ENCODE results near the gene C1QTNF8.

C1QTNF8 gene

DNA sequence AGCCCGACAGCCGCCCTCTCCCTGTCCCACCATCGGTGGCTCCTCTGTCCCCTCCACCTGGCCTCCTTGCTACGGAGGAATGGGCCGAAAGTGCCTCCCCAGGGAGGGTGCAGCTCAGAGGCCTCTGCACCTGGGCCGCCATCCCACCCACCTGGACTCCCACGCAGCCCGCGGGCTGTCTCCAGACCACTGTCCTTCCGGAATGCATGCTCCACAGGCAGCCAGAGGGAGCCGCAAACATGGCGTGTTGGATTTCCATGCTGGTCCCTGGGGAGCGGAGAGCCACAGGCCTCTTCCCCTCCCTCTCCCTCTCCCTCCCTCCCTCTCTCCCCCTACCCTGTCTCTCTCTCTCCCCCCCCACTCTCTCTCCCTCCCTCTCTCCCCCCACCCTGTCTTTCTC lies 20.5 kb downstream of the C1QTNF8 start:
- no peak for DNase-seq

DNA sequence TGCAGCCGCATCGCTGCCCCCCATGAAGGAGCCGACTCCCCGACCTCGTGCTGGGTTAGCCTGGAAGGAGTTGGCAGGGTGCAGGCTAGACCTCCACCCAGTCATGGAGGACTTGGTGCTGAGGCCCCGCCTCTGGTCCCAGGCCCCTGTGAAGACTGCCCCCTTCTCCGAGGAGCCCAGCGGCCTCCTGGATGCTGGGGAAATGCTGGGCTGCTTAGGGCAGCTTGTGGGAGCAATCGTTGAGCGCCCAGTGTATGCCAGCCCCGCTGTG lies 21.7 kb downstream of the C1QTNF8 start:
- DNase-seq, result no peak

DNA sequence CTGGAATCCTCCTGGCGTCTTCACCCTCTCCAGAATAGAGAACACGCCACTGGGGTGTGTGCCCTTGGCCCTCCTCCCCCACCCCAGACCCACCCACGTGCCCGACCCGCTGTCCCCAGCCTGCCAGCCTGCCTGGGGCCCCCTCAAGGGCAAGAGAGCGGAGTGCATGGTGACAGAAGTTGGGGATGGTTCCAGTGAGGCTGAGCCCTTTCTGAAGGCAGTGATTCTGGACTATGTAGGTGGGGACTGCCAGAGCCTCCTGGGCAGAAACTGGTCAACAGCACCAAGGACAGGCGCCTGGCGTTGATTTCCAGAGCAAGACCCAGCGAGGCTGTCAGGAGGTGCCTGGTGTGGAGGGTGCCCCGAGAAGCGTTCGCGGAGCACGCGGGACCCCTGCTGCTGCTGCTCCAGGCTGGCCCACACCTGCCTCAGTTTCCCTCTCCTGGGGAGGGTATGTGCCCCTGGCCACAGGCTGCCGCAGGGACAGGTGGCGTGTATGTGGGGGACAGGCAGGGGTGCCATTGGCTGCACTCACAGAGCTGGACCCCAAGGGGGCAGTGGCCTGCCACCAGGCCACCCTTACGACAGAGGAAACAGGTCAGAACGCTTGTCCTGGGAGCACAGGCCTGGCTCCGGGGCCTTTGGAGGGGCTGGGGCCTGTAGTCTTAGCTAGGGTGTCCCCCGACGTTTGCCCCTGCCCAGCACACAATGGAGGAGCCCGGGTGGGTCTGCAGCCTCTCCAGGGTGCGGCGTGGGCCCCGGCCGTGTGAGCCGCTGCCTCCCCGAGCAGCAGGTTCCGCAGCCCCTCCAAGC lies 22.3 kb downstream of the C1QTNF8 start:
- no peak for DNase-seq

DNA sequence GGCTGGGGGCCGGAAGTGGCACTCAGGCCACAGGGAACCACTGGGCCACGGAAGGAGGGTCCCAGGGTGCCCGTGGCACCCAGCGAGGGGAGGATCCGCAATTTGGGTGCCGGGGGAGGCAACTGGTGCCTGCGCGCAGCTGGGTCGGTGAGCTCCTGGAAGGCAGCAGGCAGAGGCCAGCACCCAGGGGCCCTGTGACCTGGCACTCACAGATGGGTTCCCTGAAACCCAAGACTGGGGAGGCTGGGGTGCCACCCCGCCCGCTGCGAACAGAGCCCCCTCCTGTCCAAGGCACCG lies 22.8 kb downstream of the C1QTNF8 start:
- DNase-seq, result no peak

DNA sequence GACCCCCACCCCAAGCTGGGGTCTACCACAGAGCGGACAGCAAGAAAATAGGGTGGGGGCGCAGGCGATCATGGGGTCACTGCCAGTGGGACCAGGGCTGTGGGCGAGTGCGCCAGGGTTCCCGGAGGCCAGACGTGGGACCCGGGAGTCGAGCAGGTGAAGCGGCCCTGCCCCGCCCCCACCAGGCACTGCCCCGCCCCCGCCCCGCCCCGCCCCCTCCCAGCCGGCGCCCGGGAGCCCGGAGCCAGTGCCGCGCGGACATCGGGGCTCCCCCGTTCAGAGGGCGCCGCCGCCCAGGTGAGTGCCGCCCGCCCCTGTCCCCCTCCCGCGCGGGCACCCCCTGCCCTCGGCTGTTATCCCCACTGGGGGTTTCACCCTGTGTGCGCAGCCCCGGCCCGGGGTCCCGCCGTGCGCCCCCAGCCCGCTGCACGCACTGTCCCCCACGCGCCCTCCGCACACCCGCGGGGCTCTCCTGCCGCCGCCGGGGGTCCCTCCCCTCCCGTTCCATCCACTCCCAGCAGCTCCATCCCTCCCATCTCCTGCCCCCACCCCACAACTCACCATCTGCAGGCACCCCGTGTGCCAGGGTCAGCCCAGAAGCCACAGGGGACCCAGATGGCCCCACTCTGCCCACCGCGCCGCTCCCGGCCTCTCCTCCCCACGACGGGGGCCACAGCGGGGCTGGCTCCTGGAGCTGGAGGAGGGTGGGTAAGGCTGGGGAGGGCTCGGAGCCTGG lies 23.4 kb downstream of the C1QTNF8 start, which contains the start of gene SSTR5:
TSS of gene SSTR5 (plus strand) at position 222 of the 736 bp plus-strand sequence. CDS start 6,122 bp downstream, outside the sequence.
- DNase-seq, result peak in 1 of 3 experiments; percentile 43

DNA sequence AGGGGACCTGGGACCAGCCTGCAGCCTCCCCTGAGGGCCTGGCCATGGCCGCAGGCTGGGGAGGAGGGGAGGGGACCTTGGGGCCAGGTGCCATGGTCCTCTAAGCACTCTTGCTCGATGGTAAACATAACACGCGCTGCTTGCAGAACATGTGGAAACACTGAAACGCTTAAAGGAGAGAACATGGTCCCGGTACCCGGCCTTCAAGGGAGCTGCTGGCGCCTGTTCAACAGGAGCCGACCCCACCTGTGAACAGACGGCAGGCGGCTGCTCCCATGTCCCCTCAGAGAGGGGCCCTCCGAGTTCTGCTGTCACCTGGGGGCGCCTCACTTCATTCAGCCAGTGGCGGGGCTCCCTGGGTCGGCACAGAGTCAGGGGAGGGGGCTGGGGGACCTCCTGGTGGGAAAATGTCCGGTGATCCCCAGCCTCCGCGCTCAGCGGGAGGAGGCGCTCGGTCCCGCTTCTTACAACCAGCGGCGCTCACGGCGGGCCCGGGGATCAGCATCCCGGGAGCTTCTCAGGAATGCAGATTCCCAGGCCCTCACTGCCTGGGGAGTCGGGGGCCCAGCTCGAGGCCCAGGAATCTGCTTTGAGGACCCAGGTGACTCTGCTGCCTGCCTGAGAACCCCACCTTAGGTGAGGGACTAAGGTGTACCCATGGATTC lies 24.4 kb downstream of the C1QTNF8 start:
- peak in 2 of 3 experiments; percentile 58 to 74 for DNase-seq

DNA sequence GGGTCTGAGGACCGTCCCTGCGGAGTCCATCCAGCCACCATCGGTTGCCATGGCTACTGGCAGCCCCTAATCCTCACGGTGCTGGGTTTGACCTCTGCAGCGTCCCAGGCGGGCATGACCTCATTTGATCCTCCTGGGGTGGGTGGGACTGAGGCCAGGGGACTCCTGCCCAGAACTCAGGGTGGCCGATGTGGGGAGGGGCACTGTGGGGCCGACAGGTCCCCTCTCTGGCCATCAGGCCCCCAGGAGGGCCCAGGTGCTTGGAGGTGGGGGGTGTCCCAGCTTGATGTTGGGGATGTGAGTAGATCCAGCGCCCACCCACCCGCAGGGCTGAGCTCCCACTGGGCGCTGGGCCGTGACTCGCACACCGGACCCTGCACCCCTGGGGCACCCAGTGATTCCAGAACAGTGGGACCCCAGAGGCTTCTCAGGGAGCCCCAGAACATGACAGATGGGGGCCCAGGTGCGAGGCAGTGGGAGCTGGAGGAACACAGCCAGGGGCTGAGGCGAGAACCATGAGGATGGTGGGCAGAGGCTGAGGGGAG lies 25.1 kb downstream of the C1QTNF8 start:
- DNase-seq, result no peak

DNA sequence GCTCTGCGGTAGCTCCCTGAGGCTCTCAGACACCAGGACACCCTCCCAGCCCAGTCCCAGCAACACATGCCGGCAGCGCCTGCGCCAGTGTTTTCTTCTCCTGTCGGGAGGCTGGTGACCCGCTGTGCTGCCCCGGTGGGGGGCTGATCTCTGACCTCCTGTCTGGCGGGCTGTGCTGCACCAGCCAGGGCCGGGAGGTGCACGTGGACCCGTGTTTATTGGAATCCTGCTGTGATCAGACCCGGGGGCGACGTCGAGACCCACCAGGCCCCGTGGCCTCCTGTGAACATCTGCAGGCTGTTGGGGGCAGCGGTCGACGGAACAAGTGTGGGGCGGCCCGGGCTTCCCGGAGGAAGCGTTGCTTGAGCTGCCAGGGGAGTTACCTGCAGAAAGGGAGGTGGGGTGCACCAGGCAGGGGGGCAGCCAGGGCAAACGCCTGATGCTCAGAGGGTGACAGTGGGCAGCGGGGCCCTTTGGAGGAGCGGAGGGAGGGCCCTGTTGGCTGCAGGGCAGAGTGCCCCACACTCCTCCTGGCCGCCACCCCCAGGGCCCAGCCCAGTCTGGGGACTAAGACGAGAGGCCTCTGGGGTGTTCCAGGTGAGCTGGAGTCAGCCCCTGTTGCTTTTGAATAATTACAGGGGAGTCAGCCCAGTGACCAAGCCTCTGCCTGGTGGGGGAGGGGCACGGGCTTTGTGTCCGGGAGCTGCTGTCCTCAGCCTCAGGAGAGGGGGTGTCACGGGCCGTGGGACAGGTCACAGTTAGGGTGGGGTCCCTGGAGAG lies 25.8 kb downstream of the C1QTNF8 start:
- peak in 2 of 3 experiments; percentile 70 to 81 for DNase-seq

DNA sequence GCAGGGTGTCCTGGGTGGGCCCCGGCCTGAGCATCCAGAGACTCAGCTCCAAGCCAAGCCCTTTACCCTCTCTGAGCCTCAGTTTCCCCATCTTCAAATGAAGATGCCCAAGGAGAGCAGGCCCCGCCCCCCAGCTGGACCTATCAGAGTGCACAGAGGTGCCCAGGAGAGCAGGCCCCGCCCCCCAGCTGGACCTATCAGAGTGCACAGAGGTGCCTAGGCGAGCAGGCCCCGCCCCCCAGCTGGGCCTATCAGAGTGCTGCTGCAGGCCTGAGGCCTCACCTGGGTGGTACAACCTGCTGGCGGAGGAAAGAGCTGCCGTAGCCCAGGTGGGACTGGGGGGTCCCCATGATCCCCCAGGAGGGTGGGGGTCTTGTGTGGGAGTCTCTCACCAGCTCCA lies 26.9 kb downstream of the C1QTNF8 start:
- DNase-seq, result no peak

DNA sequence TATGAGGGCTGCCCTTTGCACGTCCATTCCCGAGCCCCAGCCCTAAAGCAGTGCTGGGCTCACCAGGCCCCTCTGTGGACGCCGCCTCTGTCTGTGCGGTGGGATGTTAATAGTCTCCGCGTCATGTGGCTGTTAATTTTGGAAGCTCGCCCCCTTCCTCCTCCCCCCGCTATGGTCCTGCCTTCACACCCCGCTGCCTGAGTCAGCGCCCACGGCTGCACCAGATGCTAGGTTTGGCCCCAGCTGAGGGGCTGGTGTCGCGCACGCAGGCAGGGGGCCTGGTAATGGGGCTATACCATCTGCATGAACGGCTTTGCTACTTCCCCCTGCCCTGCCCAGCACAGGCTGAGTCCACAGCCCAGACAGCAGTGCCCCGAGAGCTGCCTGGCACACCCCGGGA lies 27.6 kb downstream of the C1QTNF8 start:
- DNase-seq, result no peak

DNA sequence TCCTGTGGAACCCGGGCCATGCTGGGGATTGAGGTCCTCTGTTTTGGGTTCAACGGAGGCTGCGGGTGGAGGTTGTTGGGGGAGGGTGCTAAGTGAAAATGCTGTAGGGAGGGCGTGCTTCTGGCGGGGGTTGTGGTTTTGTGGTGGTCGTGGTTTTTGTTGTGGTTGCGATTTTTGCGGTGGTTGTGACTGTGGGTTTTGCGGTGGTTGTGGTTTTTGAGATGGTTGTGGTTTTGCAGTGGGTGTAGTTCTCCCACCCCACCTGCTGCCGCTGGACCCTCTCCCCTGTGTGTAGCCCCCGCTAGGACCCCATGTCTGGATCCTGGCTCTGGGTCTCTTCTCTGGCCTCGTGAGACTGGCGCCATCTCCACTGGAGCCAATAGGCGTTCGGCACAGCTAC lies 28.4 kb downstream of the C1QTNF8 start:
- no peak for DNase-seq

DNA sequence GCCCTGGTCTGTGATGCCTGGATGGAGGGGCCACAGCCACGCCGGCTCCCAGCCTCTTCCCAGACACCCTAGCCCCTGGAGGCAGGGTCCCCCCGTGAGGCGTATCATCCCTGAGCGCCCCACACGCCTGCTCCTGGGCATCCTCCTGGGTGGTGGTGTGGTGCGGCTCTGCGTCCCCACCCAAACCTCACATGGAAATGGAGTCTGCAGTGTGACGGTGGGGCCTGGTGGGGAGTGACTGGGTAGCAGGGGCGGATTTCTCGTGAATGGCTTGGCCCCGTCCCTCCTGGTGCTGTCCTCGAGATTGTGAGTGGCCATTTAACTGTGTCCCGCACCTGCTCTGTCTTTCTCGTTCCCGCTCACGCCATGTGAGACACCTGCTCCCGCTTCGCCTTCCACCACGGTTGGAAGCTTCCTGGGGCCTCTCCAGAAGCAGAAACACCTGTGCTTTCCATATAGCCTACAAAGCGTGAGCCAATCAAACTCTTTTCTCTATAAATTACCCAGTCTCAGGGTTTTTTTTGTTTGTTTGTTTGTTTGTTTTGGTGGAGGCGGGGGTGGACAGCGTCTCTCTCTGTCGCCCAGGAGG lies 29.4 kb downstream of the C1QTNF8 start:
- DNase-seq, result peak in 2 of 3 experiments; percentile 68 to 85

DNA sequence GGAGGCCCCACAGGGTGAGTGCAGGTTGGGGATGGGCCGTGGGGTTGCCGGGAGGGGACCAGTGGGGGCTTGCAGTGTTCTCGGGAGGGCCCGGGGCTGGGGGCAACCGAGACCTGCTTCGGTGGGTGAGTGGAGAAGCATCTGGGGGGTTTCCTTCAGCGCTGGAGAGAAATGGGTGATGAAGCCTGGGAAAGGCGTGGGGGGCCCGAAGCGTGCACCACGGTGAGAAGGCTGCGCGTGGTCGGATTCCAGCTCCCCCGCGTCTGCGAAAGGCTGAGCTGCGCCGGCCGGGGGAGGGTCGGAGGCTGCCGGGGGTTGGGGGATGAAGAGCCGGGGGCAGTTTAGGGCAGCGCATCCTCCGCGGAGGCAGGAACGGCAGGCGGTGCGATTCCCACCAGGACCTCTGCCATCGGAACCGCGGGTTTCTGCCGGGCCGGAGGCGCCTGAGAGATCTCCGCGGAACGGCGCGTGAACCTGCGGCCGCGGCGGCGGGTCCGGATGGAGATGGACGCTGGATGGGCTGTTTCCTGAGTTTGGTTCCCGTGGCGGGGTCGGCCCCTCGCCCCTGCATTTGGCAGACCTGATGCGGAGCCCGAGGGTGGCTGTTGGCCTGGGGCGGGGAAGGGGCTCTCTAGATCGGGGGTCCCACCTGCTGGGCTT lies 30.4 kb downstream of the C1QTNF8 start:
- no peak for DNase-seq

DNA sequence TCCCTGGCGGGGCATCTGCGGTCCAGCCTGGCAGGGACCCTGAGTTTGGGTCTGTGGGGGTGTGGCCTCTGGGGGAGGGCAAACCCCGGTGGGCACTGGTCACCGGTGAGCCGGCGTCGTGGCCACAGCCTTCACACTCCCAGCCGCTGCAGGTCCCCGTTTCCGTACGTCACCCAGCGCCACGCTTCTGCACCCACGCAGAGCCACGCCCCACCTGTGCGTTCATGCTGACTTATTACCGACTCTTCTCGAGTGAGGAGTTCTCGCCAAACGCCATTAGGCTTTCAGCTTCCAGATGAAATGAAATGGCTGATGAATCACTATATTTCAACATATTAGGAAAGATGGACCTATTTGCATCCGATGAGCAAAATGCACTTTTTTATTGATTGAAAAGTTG lies 32.3 kb downstream of the C1QTNF8 start:
- no peak for DNase-seq

DNA sequence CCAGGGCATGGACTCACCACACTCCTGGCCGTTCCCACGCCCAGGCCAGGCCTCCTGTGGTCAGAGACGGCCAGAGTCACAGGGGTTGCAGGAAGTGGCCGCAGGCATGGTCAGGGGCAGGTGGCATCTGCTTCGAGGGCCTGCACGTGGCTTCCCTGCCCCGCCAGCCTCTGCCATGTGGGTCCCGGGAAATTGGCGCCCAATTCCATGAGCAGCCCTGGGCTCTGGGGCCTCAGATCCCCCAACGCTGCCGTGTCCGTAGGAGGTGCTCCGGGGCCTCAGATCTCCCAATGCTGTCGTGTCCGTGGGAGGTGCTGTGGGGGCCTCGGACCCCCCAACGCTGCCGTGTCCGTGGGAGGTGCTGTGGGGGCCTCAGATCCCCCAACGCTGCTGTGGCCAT lies 33.1 kb downstream of the C1QTNF8 start:
- DNase-seq, result no peak

DNA sequence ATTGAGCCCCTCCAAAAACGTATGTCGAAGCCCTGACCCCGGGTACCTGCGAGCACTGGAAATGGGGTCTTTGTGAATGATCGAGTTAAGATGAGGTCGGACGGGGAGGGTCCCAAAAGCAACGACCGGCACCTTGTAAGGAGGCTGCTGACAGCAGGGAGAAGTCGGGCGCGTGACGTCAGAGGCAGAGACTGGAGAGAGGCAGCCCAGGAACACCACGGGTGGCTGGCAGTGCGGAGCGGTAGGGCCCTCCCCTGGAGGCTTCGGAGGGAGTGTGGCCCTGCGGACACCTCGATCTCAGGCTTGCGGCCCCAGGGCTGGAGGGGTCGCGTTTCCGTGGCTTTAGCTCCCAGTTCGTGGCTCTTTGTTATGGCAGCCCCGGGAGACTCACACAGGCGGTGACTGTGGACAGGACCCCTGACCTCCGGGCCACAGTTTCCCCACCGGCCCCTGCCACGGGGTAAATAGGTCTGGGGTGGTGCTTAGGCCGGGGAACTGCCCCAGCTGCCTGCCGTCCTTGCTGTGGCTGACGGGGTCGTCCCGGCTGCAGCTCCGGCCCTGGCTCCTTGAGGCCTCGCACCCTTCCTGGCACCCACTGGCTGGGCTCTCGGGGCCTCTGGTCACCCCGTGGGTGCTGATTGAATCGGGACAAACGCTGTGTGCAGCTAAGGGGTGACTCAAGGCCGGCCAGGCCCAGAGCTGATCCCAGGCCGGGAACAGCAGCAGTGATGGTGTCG lies 34.1 kb downstream of the C1QTNF8 start:
- DNase-seq, result no peak

DNA sequence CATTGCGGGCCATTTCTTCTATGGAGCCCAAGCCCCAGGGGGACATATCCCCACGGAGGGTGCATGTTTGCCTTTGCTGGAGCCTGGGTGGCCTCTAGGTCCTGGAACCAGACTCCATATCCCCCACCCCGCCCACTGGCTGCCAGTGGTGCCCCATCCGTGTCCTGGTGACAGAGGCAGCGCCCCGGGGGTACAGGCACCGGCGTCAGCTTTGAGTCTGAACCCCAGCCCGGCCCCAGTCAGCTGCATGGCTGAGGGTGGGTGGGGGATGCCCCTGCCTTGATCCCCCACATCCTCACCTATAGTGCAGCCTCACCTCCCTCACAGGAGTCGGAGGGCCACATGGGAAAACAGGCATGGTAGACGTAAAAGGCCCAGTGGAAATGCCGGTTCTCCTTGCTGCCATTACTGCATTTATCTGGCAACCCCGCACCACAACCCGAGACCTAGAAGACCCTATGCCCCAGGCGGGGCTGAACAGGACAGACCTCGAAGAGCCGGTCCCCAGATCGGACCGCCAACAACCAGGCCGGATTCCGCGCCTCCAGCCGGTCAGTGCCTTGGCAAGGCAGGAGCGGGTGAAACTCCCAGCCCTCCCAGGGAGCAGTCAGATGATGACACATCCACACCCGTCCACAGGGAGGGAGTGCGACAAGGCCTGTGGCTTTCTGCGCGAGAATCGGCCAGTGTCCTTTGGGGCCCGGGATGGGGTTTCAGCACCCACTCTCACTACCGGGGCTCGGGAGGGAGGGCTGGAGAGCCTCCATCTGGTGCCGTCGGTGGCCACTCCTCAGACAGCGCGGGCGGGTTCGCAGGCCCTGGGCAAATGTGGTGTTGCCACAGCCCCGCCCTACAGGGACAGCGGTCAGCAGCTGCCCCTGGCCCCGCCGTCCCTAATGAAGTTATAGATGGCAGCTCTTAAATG lies 35.4 kb downstream of the C1QTNF8 start:
- no peak for DNase-seq

DNA sequence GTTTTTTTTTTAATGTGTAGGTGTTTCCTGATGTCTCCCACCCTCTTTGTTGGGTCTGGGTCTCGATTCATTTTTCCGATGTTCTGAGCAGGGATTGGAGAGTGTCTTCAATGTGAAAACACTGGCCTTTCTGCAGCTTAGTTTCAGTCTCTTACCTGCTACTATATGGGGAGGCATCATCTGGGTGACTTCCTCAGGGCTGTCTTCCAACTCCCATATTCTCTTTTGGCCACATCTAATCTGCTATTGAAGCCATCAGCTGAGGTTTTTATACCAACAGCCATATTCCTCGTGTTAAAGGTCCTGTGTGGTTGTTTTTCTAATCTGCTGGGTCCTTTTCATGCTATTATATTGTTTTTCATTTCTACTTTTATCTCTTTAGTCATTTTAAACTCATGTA lies 36.7 kb downstream of the C1QTNF8 start:
- no peak for DNase-seq

DNA sequence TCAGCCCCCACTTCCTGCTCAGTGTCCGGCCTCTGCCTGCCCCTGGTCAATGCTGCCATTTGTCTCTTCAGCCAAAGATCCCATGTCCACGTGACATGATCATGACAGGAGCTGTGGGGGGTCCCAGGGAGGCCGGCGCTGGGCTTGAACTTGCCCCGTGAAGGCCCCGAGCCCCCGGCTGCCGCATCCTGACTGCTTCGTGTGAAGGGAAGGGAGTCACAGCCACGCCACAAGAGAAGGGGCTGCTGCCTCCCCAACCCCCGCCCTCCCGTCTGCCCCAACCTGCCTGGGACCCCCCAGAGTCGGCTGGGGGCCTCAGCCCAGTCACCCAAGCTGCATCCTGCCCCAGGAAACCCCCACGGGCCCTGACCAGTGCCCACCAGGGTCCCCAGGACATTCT lies 37.8 kb downstream of the C1QTNF8 start:
- DNase-seq, result no peak

DNA sequence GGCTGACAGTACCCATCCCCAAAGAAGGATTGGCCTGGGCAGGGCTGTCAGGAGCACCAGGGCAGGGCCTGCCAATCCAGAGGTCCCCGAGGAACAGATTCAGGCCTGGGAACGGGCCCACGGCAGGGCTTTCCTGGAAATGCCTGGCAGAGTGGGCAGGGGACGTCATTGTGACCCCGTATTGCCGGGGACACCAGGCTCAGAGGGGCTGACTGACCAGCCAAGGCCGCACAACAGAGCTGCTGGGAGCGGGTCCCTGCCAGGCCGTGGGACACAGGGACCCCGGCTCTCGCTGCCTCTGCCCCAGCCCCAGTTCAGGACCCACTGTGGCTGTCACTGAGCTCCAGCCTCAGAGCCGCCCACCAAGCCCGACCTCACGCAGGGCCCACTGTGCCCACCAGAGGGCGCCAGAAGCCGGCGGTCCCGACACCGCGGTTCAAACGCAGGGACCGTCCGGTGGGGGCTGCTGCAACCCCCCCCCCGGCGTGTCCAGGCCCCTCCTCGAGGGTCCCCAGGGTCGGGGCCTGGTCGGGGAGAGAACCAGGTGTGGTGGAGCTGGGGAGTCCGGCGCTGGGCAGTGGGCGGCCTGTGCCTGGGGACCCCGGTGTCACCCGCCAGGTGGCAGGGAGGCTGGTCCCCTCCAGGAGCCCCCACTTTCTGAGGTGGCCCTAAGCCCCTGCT lies 38.7 kb downstream of the C1QTNF8 start:
- no peak for DNase-seq
